GM21360 (cell line): ENCODE measurements around the gene RGS6.

Source experiments
- ATAC-seq: cut with Tn5 transposase; IDR thresholded peaks from one replicate; pipeline ENCODE4 v1.9.1; 2021; ENCODE audit warnings: mild to moderate bottlenecking, moderate library complexity; ENCODE audit not compliant: unreplicated experiment

Gene RGS6

DNA sequence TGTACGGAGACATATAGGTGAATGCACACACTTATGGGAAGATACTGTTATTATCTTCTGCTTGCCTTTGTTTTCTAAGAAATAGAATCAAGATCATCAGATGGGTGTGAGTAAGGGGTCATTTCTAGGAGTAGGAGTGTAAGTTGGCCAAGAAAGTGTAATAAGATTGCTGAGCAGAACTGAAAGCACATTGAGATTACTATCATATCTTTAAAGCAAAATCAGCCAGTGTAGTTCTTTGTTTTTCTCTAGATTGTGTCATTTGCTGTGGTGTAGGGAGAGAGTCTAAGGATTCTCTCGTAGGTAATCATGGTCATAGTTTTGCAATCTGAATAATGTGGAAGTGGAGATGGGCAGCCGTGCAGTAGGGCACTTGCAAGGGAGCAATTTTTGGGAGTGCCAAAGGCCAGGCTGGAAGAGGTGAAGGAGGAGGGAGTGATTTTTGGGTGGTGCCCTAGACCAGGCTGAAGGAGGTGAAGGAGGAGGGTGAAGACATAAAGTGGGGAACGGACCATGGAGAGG lies 131.6 kb downstream of the RGS6 start:
- ATAC-seq, result no peak

DNA sequence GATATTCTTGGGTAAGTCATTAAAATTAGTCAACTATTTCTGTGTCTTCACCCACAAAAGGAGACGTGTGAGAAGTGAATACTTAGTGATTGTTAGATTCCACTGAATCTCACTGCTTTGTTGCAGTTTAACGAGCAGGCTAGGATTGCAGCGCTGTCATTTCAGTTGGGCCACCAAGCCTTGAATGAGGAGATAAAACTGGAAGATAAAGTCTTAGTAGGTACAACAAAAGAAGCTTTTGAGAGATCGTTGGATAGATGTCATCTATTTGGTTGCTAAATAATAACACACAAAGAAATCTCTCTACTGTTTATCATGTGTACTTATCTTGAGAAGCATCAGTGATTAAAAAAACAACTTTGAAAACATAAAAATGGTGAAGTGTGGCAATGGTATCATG lies 132.3 kb downstream of the RGS6 start:
- ATAC-seq, result no peak

DNA sequence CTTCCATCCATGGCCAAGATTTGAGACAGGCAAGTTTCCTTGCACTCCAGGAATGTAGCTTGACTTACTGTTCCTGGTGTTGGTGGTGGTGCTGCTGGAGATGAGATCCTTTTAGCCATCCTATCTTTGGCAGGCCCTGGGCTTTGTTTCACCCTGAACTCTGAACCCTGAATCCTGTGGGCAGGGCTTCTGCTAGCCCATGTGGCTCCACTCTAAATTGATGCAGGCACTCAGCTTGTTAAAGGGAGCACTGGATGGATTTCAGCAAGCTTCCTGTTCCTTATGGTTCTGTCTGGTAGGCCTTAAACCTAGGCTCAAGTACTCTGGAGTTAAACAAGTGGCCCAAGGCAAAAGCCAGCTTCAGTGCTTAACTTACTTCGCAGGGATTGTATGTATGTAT lies 138.2 kb downstream of the RGS6 start:
- no peak for ATAC-seq

DNA sequence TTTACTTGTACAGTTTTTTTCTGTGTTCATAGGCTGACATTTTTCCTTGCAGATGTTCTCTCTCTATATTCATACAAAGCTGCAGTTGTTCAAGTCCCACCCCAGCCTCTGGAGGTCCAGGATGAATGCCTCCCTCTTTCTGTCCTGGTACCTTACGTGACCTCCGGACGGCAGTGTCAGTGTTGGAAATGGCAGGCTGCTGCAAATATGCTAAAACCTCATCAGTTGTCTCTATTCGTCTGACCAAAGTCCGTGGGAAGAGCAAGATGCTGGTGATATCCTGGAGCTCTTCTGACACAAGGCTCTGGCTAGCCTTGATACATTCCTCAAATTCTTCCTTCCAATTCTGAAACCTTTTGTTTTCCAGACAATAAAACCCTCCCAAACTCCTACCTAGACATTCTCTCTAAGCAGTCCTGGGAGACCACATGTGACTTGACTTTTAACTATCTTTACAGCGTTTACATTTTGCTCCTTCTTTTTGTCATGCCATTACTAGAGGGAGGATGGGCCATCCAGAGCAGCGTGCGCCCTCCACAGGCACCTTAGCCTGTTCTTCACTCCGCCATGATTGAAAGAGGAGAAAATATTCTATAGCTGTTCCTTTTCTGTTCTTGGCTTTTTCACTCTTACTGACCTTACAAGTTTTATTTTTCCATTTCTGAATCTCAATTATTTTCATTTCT lies 143.6 kb downstream of the RGS6 start:
- no peak for ATAC-seq

- ATAC-seq, result no peak
These were observed 148.9 kb downstream of the RGS6 start for GRCh38 chr14:72081137-72081536.

GRCh38 chr14:72084935-72085334 lies 152.7 kb downstream of the RGS6 start:
- ATAC-seq, result no peak

GRCh38 chr14:72089625-72090024 lies 157.4 kb downstream of the RGS6 start:
- ATAC-seq, result no peak

DNA sequence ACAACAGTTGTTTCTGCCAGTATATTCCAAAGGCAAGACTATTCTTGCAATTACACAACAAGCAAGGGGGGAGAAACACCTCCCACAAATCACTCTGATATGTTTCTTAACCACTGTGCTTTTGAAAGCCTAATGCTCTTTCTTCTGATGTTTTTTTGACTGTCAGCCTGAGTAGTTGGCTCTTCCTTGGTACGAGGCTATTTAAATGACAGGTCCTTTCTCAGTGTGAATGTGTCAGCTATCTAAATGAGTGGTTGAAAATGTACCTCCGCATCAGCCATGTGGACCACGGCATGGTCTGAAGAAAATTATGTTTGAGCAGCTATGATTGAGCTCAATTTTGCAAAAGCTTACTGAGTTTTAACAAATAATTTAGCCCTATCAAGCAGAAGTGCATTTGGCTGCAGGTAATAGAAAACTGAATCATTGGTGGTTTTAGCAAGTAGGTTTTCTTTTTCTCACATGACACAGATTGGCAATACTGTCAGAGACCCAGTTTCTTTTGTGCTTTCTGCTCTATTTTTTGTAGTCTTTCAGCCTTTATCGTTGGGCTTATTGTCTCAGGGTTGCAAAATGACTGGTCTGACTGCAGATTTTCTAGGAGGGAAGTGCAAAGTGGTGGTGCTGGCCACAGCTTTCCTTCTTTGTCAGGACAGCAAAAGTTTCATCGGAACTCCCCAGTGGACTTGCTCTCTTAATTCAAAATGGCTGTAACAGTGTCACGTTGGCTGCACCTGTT lies 162.8 kb downstream of the RGS6 start:
- no peak for ATAC-seq

DNA sequence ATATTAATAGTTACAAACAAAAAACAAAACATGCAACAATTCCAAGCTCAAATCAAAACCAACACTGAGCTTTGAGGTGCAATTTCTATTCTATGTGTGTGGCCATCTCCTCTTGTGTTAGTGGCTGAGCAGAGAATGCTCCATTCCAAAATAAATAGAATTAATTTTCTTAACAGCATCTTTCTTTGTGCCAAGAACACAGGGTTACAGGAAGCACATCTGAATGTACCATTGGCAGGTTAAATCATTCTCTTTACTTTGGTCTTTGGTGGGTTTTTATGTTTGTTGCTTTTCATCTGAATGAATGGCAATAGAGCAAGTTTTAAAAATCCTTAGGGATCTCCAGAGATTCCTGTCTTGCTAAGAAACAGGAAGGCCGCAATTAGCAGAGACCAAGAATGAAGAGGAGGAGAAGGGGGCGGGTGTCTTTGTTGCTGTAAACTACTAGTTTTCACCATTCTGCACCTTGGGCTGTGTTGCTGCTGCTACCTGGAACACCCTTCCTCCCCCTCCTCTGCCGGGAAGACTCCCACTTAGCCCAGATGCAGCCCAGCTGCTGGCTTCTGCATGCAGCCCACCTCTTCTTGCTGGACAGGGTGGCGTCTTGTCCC lies 165.0 kb downstream of the RGS6 start:
- ATAC-seq, result no peak

DNA sequence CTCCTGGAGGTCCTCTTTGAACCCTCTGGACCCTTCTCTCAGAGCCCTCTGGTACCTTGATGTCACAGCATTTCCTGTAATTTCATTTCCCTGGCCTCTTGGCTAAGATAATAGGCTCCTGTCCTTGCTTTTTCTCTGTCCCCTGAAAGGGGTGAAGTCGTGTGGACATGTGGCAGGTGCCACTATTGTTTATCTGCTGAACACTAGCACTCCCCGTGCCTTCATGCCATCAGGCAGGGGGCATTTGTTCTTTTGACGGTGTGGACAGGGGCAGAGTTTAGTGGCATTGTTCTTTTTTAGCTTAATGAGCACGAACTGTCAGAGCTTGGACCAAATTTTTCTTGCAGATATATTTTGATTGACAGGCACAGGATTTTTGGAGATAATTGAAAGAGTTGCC lies 166.0 kb downstream of the RGS6 start:
- ATAC-seq, result no peak

DNA sequence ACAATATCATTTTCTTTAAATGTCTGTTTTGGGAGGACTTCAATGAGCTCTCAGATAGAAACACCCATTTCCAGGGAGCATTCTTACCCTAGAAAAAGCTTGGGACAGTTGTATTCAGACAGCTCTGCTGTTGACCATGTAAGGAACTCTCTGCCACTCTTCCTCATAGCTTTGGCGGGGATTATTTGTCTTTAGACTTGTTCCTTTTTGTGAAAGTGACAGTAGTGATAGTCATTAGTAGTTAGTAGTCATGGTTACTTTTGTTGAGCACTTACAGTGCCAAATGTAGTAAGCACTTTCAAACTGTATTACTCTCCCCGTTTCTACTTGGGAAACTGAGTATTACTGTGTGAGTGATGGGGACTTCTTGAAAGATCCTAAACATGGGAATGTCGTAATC lies 167.3 kb downstream of the RGS6 start:
- no peak for ATAC-seq

- ATAC-seq, result no peak
These were observed 171.9 kb downstream of the RGS6 start for GRCh38 chr14:72104011-72104613.

DNA sequence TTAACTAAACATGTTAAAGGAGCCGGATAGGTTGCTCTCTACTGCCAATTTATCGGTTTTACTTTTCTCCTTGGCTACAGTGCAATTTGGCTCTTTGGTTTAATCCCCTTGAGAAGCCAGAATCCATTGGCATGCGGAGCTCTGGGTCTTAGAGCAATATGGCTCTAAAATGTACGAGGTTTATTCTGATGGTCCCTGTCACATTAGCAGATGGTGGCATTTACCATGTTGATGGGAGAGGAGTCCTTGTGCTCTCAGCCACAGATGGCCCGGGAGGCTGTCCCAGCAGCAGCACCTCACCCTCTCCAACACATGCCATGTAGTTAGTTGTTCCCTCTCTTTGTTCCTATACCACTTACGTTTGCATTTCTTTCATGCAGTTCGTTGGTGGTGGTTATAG lies 179.7 kb downstream of the RGS6 start:
- no peak for ATAC-seq

GRCh38 chr14:72118841-72119240 lies 186.6 kb downstream of the RGS6 start:
- no peak for ATAC-seq

- ATAC-seq, result no peak
These were observed 188.1 kb downstream of the RGS6 start for GRCh38 chr14:72120315-72120714.

DNA sequence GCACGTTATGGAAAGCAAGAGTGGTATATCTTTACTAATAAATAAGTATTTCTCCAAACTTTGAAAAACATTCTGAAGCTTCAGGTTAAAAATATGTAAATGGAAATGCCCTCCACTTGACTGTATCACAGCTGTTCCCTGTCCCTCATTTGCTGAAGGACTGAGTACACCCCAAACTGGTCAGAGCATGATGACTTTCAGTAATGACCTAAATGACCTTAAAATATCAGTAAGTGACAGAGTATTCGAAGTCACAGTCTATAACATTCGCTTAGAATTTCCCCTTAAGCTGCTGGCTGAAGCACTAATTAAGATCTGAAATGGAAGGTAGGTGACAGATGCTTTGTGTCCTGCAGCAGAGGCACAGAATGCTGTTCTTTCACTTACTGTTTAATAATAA lies 191.5 kb downstream of the RGS6 start:
- no peak for ATAC-seq

- ATAC-seq, result no peak
These were observed 191.9 kb downstream of the RGS6 start for GRCh38 chr14:72124171-72124570.

- ATAC-seq, result no peak
These were observed 193.9 kb downstream of the RGS6 start for GRCh38 chr14:72126091-72126490.

GRCh38 chr14:72126561-72126960 lies 194.3 kb downstream of the RGS6 start:
- no peak for ATAC-seq

DNA sequence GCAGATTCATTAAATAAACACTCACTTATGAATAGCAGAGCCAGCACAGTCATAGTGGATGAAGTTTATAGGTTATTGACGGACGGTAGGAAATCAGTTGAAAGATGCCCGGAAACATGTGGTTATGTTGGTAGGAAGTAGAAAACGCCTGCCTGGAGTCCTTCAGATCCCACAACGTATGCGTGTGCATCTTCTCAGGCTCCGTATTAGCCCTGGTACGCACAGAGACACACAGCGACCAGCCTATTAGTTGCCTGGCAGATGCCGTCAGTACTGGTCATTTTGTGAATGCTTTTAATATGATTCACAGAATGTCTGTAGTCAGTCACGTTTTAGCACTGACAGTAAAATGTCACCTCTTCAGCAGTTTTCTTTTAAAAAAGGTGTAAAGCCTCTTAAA lies 196.4 kb downstream of the RGS6 start:
- ATAC-seq, result no peak

DNA sequence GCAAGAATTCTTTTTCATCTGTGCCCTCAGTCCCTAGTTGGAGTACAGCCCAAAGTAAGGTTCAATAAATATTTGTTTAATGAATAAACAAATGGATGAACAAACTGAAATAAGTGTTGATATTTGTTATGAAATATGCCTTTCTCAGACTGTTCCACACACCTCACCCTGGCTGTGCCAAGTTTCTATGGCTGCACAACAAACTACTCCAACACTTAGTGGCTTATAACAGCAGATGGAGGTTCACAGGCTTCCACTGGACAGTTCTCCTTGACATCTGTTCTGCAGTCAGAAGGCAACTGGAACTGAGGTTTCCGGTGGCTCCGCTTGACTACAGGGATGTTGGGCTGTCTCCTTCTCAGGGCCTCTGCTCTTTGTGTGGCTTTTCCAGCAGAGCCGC lies 197.1 kb downstream of the RGS6 start:
- ATAC-seq, result no peak

GRCh38 chr14:72141084-72141483 lies 208.9 kb downstream of the RGS6 start:
- ATAC-seq, result no peak
